OCI-LY7 (cell line): ENCODE data around the gene MAGOHB. TPM values are rescaled to one million over a fixed set of nuclear protein-coding genes. Genes with fewer than 3 reads are reported as not detected.
A peak's percentile ranks its signal among the peaks of the same experiment; 100 is the strongest.
"Not testable (repeated sequence)": the region's sequence is repeated elsewhere in the genome, so short reads cannot be mapped to it uniquely, and the experiment has no call there.

ENCODE experiments used
- BruUV-seq: library from RNA; stranded (reverse); fragments of 400-500 nt; replicated peaks from 2 replicates; lab custom pipeline; 2021; lab: Mats Ljungman, UMichigan
- CTCF ChIA-PET: fragments of 300-600 bp; sonication (Branson Sonifier 250); formaldehyde crosslinking; loops from one replicate; lab custom pipeline; 2022; ENCODE audit warnings: antibody characterized with exemption; ENCODE audit not compliant: unreplicated experiment; lab: Charles Lee
- POLR2A ChIA-PET: fragments of 300-600 bp; sonication (Branson Sonifier 250); formaldehyde crosslinking; loops from one replicate; lab custom pipeline; 2022; ENCODE audit warnings: antibody characterized with exemption; lab: Charles Lee
- DNase-seq: peaks from one replicate; pipeline ENCODE4 v3.0.0-alpha.2; 2015; ENCODE audit warnings: low spot score
- H2AFZ ChIP-seq: fragments of 200-600 bp; sonication (generic), shearing (Covaris generic); 2 replicates; pipeline ENCODE4 v1.6.1; 2014; ENCODE audit warnings: mild to moderate bottlenecking, antibody characterized with exemption, low read length, moderate library complexity
- H3K27ac ChIP-seq: fragments of 200-600 bp; sonication (generic); 2 replicates; pipeline ENCODE4 v1.5.1; 2014; ENCODE audit warnings: mixed run types, low read depth, mild to moderate bottlenecking, moderate library complexity, low read length, inconsistent platforms; ENCODE audit not compliant: poor library complexity, severe bottlenecking
- H3K36me3 ChIP-seq: fragments of 200-600 bp; sonication (generic); 2 replicates; pipeline ENCODE4 v1.6.1; 2014; ENCODE audit warnings: mild to moderate bottlenecking, antibody characterized with exemption, low read length, moderate library complexity, mixed read lengths; ENCODE audit not compliant: insufficient read depth
- H3K4me1 ChIP-seq: fragments of 200-600 bp; sonication (generic); 2 replicates; pipeline ENCODE4 v1.5.1; 2014; ENCODE audit warnings: mild to moderate bottlenecking, low read length; ENCODE audit not compliant: insufficient read depth, poor library complexity, severe bottlenecking
- H3K4me2 ChIP-seq: fragments of 200-600 bp; sonication (generic); 2 replicates; pipeline ENCODE4 v1.6.1; 2014; ENCODE audit warnings: mild to moderate bottlenecking, low read length
- H3K4me3 ChIP-seq: fragments of 200-600 bp; sonication (generic); 2 replicates; pipeline ENCODE4 v1.5.1; 2014; ENCODE audit warnings: mild to moderate bottlenecking, low read depth, low read length; ENCODE audit not compliant: poor library complexity, severe bottlenecking
- H3K79me2 ChIP-seq: fragments of 200-600 bp; sonication (generic); 2 replicates; pipeline ENCODE4 v1.6.1; 2016; ENCODE audit warnings: low read depth, mild to moderate bottlenecking, low read length, moderate library complexity, mixed read lengths; ENCODE audit not compliant: insufficient read depth
- H3K9me2 ChIP-seq: fragments of 200-600 bp; sonication (generic); 2 replicates; pipeline ENCODE4 v1.6.1; 2016; ENCODE audit warnings: mild to moderate bottlenecking, low read length, mixed read lengths; ENCODE audit not compliant: insufficient read depth
- H3K9me3 ChIP-seq: fragments of 200-600 bp; sonication (generic); 2 replicates; pipeline ENCODE4 v1.6.1; 2014; ENCODE audit warnings: mild to moderate bottlenecking, mixed run types, low read length, mixed read lengths
- H4K20me1 ChIP-seq: fragments of 200-600 bp; sonication (generic); 2 replicates; pipeline ENCODE4 v1.6.1; 2014; ENCODE audit warnings: mild to moderate bottlenecking, antibody characterized with exemption, low read length, moderate library complexity, mixed read lengths; ENCODE audit not compliant: insufficient read depth
- CTCF ChIP-seq: fragments of 200-600 bp; sonication (generic); conservative IDR thresholded peaks from 2 replicates; pipeline ENCODE4 v1.5.1; 2014; ENCODE audit warnings: mild to moderate bottlenecking, antibody characterized with exemption, low read length, moderate library complexity, mixed read lengths
- EZH2phosphoT487 ChIP-seq: fragments of 200-600 bp; sonication (generic); IDR thresholded peaks from 2 replicates; pipeline ENCODE4 v1.6.1; 2018; ENCODE audit warnings: low read depth, borderline replicate concordance, mild to moderate bottlenecking, mixed run types, antibody characterized with exemption, low read length, moderate library complexity, mixed read lengths
- intact Hi-C: fragments of 100-400 bp; cut with micrococcal nuclease; formaldehyde crosslinking; loops from one replicate; pipeline ENCODE4 v1.10.0; 2022; ENCODE audit not compliant: unreplicated experiment
- total RNA-seq, 2 experiments: library from RNA; depleted of rRNA in 1 of 2; stranded (reverse); fragments of >200 nt in 1 of 2; shearing (Covaris generic) in 1 of 2; gene quantifications; 2 replicates each; pipeline ENCODE4 v1.2.3, GENCODE V29; 2014 to 2022

Gene MAGOHB
- total RNA-seq, 2 experiments from 2014 or later, result 44.4 to 66.5 TPM

- Histone ChIP-seq H4K20me1 (no peaks in the 10 kb centered on the region), H3K9me2 (no peaks in the 10 kb centered on the region), H3K9me3 (no peaks in the 10 kb centered on the region), H3K4me3 (peak overlapping the region; percentile 91), H3K36me3 (peaks cover 24% of the 10 kb centered on the region), H3K4me2 (peak overlapping the region; percentile 94), H3K27ac (peak overlapping the region; percentile 60), H3K4me1 (peaks cover 21% of the 10 kb centered on the region), H2AFZ (peak overlapping the region; percentile 96), H3K79me2 (peaks cover 41% of the 10 kb centered on the region)
- BruUV-seq, result no TSS peak
- POLR2A ChIA-PET, result interaction anchor here (0.6 to 1.9 kb wide), 14 partner anchors 9 to 371 kb away, joined by 3 to 6 read pairs (median 4); partner anchors contain the start of gene YBX3
- TF ChIP-seq EZH2phosphoT487, result no peak
- no peak for TF ChIP-seq CTCF
- intact Hi-C loops, result loop anchor here (5.0 kb wide), 1 partner anchor 252 kb away; no protein-coding TSS in a partner anchor
- no peak for DNase-seq
- CTCF ChIA-PET, result no interaction called here
These were observed 604 bp upstream of the MAGOHB start for GRCh38 chr12:10614056-10614370.

DNA sequence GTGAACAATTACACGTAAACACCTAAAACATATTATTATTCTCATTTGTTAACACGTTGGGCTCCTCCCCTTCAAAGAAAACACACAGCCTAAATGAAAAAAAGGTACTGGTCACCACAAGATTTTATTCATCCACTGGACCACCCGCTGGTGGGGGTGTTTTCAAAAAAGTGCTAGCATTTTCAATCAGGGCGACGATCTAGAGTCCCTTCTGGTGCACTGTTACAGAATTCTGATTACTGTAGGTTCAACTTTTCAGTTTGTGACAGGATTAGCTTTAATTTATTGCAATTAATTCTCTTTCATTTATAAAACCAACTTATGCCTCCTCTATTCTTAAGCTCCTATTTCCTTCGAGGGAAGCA lies 443 bp downstream of the MAGOHB start:
- ChIA-PET CTCF (no interaction called here), POLR2A (interaction anchor here (0.7 to 1.9 kb wide), 9 partner anchors 10 to 383 kb away, joined by 3 to 6 read pairs (median 4); no protein-coding TSS in a partner anchor)
- no peaks in the 10 kb centered on the region for H3K9me3 ChIP-seq
- DNase-seq, result no peak
- H4K20me1 ChIP-seq, result no peaks in the 10 kb centered on the region
- peak overlapping the region; percentile 94 for H3K4me2 ChIP-seq
- peaks cover 35% of the 10 kb centered on the region for H3K36me3 ChIP-seq
- peak overlapping the region; percentile 60 for H3K27ac ChIP-seq
- BruUV-seq, result TSS peak; percentile 80
- no peaks in the 10 kb centered on the region for H3K9me2 ChIP-seq
- TF ChIP-seq EZH2phosphoT487 (no peak), CTCF (no peak)
- peaks cover 21% of the 10 kb centered on the region for H3K4me1 ChIP-seq
- H2AFZ ChIP-seq, result peak overlapping the region; percentile 96; the same call in 1 of the 2 replicates
- intact Hi-C loops, result loop anchor here (1.0 to 5.0 kb wide), 2 partner anchors 109 to 251 kb away; no protein-coding TSS in a partner anchor
- H3K4me3 ChIP-seq, result peak overlapping the region; percentile 91
- peaks cover 45% of the 10 kb centered on the region for H3K79me2 ChIP-seq

GRCh38 chr12:10612110-10612509 lies 1.3 kb downstream of the MAGOHB start:
- no peak for DNase-seq
- Histone ChIP-seq H4K20me1 (no peaks in the 10 kb centered on the region), H3K4me3 (peak overlapping the region; percentile 91), H3K9me2 (no peaks in the 10 kb centered on the region), H3K4me1 (peaks cover 21% of the 10 kb centered on the region), H3K27ac (peak overlapping the region; percentile 60), H2AFZ (no peak overlapping the region), H3K9me3 (no peaks in the 10 kb centered on the region), H3K4me2 (peak overlapping the region; percentile 94), H3K36me3 (peaks cover 43% of the 10 kb centered on the region), H3K79me2 (peaks cover 46% of the 10 kb centered on the region)
- ChIA-PET CTCF (no interaction called here), POLR2A (interaction anchor here (0.7 kb wide), 2 partner anchors 155 to 201 kb away, joined by 3 to 6 read pairs; no protein-coding TSS in a partner anchor)
- intact Hi-C loops, result loop anchor here (5.0 kb wide), 1 partner anchor 250 kb away; no protein-coding TSS in a partner anchor
- TF ChIP-seq EZH2phosphoT487, result no peak
- no peak for TF ChIP-seq CTCF
- BruUV-seq, result no TSS peak

DNA sequence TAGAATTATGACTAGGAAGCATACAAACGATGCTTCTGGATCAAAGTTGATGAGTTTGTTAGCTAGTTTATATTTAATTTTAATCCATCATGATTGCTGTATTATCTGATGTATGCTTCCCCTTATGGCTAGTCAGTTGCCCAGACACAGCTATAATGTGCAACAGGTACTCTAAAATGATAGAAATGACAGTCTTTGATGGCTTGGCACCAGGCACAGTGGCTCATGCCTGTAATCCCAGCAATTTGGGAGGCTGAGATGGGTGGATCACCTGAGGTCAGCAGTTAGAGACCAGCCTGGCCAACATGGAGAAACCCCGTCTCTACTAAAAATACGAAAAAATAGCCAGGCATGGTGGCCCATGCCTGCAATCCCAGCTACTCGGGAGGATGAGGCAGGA lies 2.2 kb downstream of the MAGOHB start:
- H3K9me3 ChIP-seq, H4K20me1 ChIP-seq, CTCF ChIA-PET, H3K27ac ChIP-seq, H2AFZ ChIP-seq, H3K9me2 ChIP-seq, DNase-seq, BruUV-seq: not testable (repeated sequence)
- POLR2A ChIA-PET, result interaction anchor here (0.6 to 1.0 kb wide), 3 partner anchors 49 to 385 kb away, joined by 3 to 11 read pairs (median 4); no protein-coding TSS in a partner anchor
- Histone ChIP-seq H3K4me3 (peak overlapping the region; percentile 91), H3K36me3 (peaks cover 52% of the 10 kb centered on the region), H3K4me1 (peaks cover 21% of the 10 kb centered on the region), H3K4me2 (peak overlapping the region; percentile 94), H3K79me2 (peaks cover 46% of the 10 kb centered on the region)
- intact Hi-C loops, result loop anchor here (5.0 kb wide), 1 partner anchor 249 kb away; no protein-coding TSS in a partner anchor
